Measurements from ENCODE around the gene CHI3L2.

The CHI3L2 gene

DNA sequence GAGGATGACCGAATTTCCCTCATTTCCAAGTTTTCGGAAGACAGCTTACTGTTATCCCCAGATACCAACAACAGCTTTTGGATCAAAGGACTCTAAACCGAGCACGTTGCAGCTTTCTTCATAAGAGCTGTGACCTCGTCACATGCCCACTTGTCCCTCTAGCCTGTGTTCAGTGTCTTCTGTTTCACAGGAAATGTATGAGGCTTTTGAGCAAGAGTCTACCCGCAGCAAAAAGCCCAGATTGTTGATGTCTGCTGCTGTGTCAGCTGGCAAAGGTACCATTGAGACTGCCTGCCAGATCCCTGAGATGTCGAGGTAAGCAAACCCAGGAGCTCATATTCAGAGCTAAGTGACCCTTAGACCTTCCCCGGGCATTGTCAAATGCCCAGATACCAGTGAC is 24.1 kb downstream of the CHI3L2 start:
- Histone ChIP-seq H3K36me3 (ENCODE audit: control insufficient read depth, insufficient read depth, low read length) (no peaks in the 10 kb centered on the region), H3K9me3 (ENCODE audit: control insufficient read depth, low read length) (no peaks in the 10 kb centered on the region), H3K4me1 (ENCODE audit: control insufficient read depth, insufficient read depth, low read length, poor library complexity, severe bottlenecking) (no peaks in the 10 kb centered on the region), H3K27ac (ENCODE audit: insufficient read depth, low read length, poor library complexity, severe bottlenecking) (no peak overlapping the region), H3K27me3 (replicated peaks; ENCODE audit: control insufficient read depth, insufficient read depth, low read length, poor library complexity, severe bottlenecking) (no peaks in the 10 kb centered on the region), H3K4me3 (ENCODE audit: insufficient read depth, low read depth, low read length, poor library complexity, severe bottlenecking) (no peak overlapping the region)
- DNase-seq: no peak

DNA sequence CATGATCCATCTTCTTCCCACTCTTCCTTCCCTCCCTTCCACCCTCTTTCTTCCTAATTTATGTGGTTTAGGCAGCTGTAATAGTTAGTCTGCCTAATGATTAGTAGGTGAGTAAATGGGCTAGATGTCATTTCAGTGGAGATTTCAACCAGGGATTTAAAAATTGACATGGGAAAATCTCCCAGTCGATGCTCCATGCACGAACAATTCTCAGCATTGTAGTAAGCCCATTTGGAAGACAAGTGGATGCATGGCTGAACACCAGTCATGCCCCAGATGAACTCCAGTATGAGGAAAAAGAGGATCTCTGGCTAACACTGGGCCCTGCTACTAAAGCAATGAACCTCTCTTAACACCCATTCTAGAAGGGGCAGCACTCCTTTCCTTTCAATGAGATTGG is 25.3 kb downstream of the CHI3L2 start:
- Histone ChIP-seq H3K4me1 (ENCODE audit: control insufficient read depth, insufficient read depth, low read length, poor library complexity, severe bottlenecking) (no peaks in the 10 kb centered on the region), H3K27ac (ENCODE audit: insufficient read depth, low read length, poor library complexity, severe bottlenecking) (no peak overlapping the region), H3K4me3 (ENCODE audit: insufficient read depth, low read depth, low read length, poor library complexity, severe bottlenecking) (no peak overlapping the region), H3K27me3 (replicated peaks; ENCODE audit: control insufficient read depth, insufficient read depth, low read length, poor library complexity, severe bottlenecking) (no peaks in the 10 kb centered on the region), H3K9me3 (ENCODE audit: control insufficient read depth, low read length) (no peaks in the 10 kb centered on the region), H3K36me3 (ENCODE audit: control insufficient read depth, insufficient read depth, low read length) (no peaks in the 10 kb centered on the region)
- DNase-seq: no peak

DNA sequence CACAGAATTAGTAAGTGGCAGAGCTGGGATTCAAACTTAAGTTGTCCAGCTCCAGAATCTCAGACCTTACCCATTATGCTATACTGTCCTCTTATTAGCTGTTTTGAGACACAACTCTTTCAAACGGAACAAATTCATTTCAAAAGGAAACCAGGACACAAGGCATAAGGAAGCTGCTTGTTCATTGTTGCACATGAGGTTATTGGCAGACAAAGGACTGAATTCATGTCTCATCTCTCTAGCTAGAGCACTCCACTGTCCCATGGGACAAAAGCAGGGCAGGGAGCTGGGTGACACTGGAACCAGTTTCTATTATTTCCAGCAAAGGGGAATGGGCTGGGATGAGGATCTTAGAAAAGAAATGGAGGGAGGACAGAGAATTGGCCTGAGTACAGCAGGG is 26.4 kb downstream of the CHI3L2 start:
- Histone ChIP-seq H3K4me1 (ENCODE audit: control insufficient read depth, insufficient read depth, low read length, poor library complexity, severe bottlenecking) (no peaks in the 10 kb centered on the region), H3K27me3 (replicated peaks; ENCODE audit: control insufficient read depth, insufficient read depth, low read length, poor library complexity, severe bottlenecking) (no peaks in the 10 kb centered on the region)
- no peak for DNase-seq

DNA sequence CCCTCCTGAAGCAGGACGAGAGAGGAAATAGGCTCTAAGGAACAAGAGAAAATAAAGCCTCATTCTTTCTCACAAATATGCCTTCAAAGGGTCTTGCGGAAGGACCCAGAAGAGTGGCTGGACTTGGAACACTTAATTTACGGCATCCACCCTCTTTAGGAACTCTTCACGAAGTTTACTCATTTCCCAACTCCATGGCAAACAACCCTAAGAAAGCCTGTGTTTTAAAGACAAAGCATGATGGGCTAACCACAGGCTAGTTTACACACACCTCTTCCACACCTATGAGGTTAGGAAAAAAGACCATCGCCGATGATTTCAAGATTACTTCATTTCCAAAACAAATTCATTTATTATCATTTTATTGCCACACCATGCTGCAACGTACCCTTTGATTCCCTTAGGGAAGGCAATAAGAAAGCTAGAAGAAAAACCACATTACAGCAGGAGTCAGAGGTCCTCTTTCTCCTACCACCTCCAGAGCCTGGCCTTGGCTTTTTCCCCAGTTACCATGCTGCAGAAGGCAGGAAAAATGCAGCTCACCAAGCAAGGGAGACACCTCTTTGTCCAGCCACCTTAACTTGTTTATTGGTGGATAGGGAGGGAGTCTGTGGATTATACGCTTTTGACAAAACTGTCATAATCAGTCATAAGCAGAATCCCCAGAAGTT is 29.6 kb downstream of the CHI3L2 start:
- no peaks in the 10 kb centered on the region for H3K36me3 ChIP-seq (ENCODE audit: control insufficient read depth, insufficient read depth, low read length)
- no peak overlapping the region for H3K27ac ChIP-seq (ENCODE audit: insufficient read depth, low read length, poor library complexity, severe bottlenecking)
- H3K4me1 ChIP-seq (ENCODE audit: control insufficient read depth, insufficient read depth, low read length, poor library complexity, severe bottlenecking): no peaks in the 10 kb centered on the region
- no peak for DNase-seq
- no peak overlapping the region for H3K4me3 ChIP-seq (ENCODE audit: insufficient read depth, low read depth, low read length, poor library complexity, severe bottlenecking)
- no peaks in the 10 kb centered on the region for H3K27me3 ChIP-seq (replicated peaks; ENCODE audit: control insufficient read depth, insufficient read depth, low read length, poor library complexity, severe bottlenecking)
- H3K9me3 ChIP-seq (ENCODE audit: control insufficient read depth, low read length): no peaks in the 10 kb centered on the region

More for the DNA sequence above, 26.4 kb downstream of the CHI3L2 start:
- H3K9me3 ChIP-seq (ENCODE audit: control insufficient read depth, low read length): no peaks in the 10 kb centered on the region
- H3K4me3 ChIP-seq (ENCODE audit: insufficient read depth, low read depth, low read length, poor library complexity, severe bottlenecking): no peak overlapping the region
- no peaks in the 10 kb centered on the region for H3K36me3 ChIP-seq (ENCODE audit: control insufficient read depth, insufficient read depth, low read length)
- H3K27ac ChIP-seq (ENCODE audit: insufficient read depth, low read length, poor library complexity, severe bottlenecking): no peak overlapping the region

DNA sequence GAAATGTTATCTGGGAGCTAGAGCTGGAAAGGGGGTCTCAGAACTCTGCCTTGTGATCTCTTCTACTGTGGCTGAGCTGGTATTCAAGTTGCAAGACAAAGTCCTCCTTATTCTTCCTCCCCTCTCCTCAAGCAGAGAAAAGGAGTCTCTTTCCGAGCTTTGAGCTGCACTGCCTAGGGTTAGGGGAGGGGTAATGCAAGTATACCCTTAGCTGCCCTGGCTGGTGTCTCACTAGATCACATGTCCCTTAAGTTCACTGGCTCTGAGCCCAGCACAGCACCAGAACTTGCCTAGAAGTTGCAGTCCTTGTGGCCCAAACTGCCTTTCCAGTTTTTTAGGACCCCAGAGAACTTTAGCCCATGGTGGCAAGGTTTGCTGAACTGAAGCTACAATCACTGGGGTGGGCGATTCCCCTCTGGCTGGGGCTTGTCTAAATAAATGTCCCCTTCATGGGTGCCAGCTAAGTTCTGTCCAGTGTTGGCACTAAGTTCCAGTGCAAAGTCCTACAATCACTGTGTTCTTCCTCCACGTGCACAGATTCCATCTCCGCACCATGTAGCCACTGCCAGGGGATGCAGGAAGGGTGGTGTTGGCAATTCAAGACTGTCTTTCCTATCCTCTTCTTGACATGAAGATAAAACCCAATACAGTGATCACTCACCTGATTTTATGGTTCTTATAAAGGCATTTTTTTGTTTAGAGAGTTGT is 40.4 kb downstream of the CHI3L2 start:
- DNase-seq: no peak
- no peaks in the 10 kb centered on the region for H3K36me3 ChIP-seq (ENCODE audit: control insufficient read depth, insufficient read depth, low read length)
- H3K4me1 ChIP-seq (ENCODE audit: control insufficient read depth, insufficient read depth, low read length, poor library complexity, severe bottlenecking): peaks cover 7% of the 10 kb centered on the region
- H3K27me3 ChIP-seq (replicated peaks; ENCODE audit: control insufficient read depth, insufficient read depth, low read length, poor library complexity, severe bottlenecking): peaks cover 12% of the 10 kb centered on the region
- no peak overlapping the region for H3K4me3 ChIP-seq (ENCODE audit: insufficient read depth, low read depth, low read length, poor library complexity, severe bottlenecking)
- H3K9me3 ChIP-seq (ENCODE audit: control insufficient read depth, low read length): no peaks in the 10 kb centered on the region
- H3K27ac ChIP-seq (ENCODE audit: insufficient read depth, low read length, poor library complexity, severe bottlenecking): no peak overlapping the region

DNA sequence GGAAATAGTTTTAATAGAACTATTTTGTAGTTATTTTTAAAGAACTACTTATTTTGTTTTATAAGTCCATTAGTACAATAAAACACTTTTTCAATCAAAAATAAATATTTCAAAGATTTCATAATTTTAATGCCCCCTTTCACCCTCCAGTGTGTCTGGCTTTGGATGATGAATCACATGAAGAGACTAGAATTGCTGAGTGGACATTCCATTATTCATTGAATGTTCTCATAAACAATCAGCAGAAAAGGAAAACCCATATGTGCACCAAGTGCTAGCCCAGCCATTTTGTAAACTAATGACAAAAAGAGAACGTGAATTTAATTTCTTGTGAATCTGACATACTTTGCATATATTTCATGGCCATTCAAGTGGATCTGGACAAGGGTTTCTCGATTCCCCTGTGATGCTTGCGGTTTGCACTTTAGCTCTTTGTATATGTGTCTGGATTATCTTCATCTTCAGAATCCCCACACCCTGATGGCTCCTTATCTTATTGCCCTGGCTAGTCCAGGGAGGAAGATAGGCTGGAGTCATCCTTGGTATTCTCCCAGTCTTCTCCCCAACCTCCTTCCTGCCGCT is 42.4 kb downstream of the CHI3L2 start:
- Histone ChIP-seq H3K27ac (ENCODE audit: insufficient read depth, low read length, poor library complexity, severe bottlenecking) (no peak overlapping the region), H3K27me3 (replicated peaks; ENCODE audit: control insufficient read depth, insufficient read depth, low read length, poor library complexity, severe bottlenecking) (peaks cover 12% of the 10 kb centered on the region), H3K4me3 (ENCODE audit: insufficient read depth, low read depth, low read length, poor library complexity, severe bottlenecking) (no peak overlapping the region), H3K9me3 (ENCODE audit: control insufficient read depth, low read length) (no peaks in the 10 kb centered on the region), H3K4me1 (ENCODE audit: control insufficient read depth, insufficient read depth, low read length, poor library complexity, severe bottlenecking) (peaks cover 7% of the 10 kb centered on the region), H3K36me3 (ENCODE audit: control insufficient read depth, insufficient read depth, low read length) (no peaks in the 10 kb centered on the region)
- DNase-seq: no peak

DNA sequence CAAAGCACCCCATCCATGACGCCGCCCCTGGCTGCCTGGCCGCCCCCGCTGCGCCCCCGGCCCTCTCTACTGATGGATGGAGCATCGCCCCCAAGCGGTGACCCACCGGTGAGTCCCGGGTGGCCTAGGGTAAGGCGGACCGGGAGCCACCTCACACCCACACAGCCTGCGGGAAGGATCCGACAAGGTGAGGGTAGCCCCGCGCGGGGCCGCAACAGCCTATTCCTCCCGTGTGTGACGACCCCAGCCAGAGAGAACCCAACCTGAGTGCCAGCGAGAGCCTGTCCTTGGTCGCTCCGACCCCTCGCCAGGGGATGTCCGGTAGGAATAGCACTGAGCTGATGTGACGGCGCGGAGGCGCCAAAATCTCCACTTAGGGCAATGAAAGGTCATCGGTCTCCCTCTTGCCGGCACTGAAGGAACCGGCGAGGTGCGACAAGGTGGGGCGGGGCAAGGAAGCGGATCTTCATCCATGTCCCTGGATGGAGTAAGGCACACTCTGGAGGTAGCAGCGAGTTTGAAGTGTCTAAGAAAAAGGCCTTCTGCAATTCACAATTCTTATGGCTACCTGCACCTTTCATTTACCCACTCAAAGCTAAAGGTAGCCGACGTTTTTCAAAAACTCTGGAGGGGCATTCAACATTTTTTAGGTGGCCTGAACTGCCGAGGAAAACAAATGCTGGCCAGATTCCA is 43.4 kb downstream of the CHI3L2 start:
- H3K36me3 ChIP-seq (ENCODE audit: control insufficient read depth, insufficient read depth, low read length): no peaks in the 10 kb centered on the region
- H3K27ac ChIP-seq (ENCODE audit: insufficient read depth, low read length, poor library complexity, severe bottlenecking): no peak overlapping the region
- DNase-seq: no peak
- peaks cover 12% of the 10 kb centered on the region for H3K27me3 ChIP-seq (replicated peaks; ENCODE audit: control insufficient read depth, insufficient read depth, low read length, poor library complexity, severe bottlenecking)
- peaks cover 7% of the 10 kb centered on the region for H3K4me1 ChIP-seq (ENCODE audit: control insufficient read depth, insufficient read depth, low read length, poor library complexity, severe bottlenecking)
- H3K9me3 ChIP-seq (ENCODE audit: control insufficient read depth, low read length): no peaks in the 10 kb centered on the region
- peak overlapping the region; percentile 28 for H3K4me3 ChIP-seq (ENCODE audit: insufficient read depth, low read depth, low read length, poor library complexity, severe bottlenecking)

DNA sequence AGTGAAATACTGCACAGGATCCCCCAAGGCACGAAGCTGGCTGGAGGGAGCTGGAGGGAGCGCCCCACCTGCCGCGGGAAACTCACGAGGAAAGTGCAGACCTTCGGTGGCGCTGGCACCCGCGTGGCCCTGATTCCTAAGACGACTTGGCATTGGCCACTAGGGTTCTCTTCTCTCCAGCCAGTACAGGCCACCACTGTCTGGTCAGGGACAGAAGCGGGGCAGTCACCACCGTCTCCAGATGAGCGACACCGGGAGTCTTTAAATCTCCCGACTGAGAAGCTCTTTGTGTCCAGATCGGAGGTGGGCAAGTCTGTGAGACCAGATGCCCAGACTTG is 43.9 kb downstream of the CHI3L2 start:
- Histone ChIP-seq H3K4me3 (ENCODE audit: insufficient read depth, low read depth, low read length, poor library complexity, severe bottlenecking) (peak overlapping the region; percentile 28), H3K4me1 (ENCODE audit: control insufficient read depth, insufficient read depth, low read length, poor library complexity, severe bottlenecking) (peaks cover 7% of the 10 kb centered on the region), H3K9me3 (ENCODE audit: control insufficient read depth, low read length) (no peaks in the 10 kb centered on the region), H3K27ac (ENCODE audit: insufficient read depth, low read length, poor library complexity, severe bottlenecking) (no peak overlapping the region), H3K27me3 (replicated peaks; ENCODE audit: control insufficient read depth, insufficient read depth, low read length, poor library complexity, severe bottlenecking) (peaks cover 12% of the 10 kb centered on the region), H3K36me3 (ENCODE audit: control insufficient read depth, insufficient read depth, low read length) (no peaks in the 10 kb centered on the region)
- no peak for DNase-seq

DNA sequence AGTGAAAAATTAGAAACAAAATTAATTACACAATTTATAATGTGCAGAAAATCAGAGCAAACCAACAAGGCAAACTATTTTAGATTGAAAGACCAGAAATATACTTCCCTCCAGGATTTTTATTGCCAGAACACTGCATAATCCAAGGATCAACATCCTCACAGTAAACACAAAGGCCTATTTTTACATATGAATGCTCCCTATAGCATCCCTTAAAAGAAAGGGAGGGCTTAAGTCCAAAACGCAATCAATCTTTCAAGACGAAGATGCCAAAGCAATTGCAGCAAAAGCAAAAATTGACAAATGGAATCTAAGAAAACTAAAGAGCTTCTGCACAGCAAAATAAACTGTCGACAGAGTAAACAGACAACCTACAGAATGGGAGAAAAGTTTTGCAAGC is 44.6 kb downstream of the CHI3L2 start:
- Histone ChIP-seq H3K4me3 (ENCODE audit: insufficient read depth, low read depth, low read length, poor library complexity, severe bottlenecking) (no peak overlapping the region), H3K4me1 (ENCODE audit: control insufficient read depth, insufficient read depth, low read length, poor library complexity, severe bottlenecking) (peaks cover 7% of the 10 kb centered on the region), H3K36me3 (ENCODE audit: control insufficient read depth, insufficient read depth, low read length) (no peaks in the 10 kb centered on the region), H3K27ac (ENCODE audit: insufficient read depth, low read length, poor library complexity, severe bottlenecking) (no peak overlapping the region), H3K9me3 (ENCODE audit: control insufficient read depth, low read length) (no peaks in the 10 kb centered on the region), H3K27me3 (replicated peaks; ENCODE audit: control insufficient read depth, insufficient read depth, low read length, poor library complexity, severe bottlenecking) (peaks cover 12% of the 10 kb centered on the region)
- DNase-seq: no peak

DNA sequence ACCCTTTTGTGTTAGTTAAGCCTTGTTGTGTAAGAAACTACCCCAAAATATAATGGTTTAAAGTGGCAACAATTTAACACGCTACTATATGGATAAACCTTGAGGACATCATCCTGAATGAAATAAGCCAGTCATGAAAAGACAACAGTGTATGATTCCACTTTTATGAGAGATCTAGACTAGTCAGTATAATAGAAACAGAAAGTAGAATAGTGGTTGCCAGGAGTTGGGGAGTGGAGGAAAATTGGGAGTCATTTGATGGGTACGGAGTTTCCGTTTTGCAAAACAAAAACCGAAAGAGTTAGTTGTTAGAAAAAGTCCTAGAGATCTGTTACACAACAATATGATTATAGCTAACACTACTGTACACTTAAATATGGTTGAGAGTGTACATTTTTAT is 47.1 kb downstream of the CHI3L2 start:
- no peak for DNase-seq
- Histone ChIP-seq H3K4me1 (ENCODE audit: control insufficient read depth, insufficient read depth, low read length, poor library complexity, severe bottlenecking) (peaks cover 7% of the 10 kb centered on the region), H3K36me3 (ENCODE audit: control insufficient read depth, insufficient read depth, low read length) (no peaks in the 10 kb centered on the region), H3K4me3 (ENCODE audit: insufficient read depth, low read depth, low read length, poor library complexity, severe bottlenecking) (no peak overlapping the region), H3K27me3 (replicated peaks; ENCODE audit: control insufficient read depth, insufficient read depth, low read length, poor library complexity, severe bottlenecking) (peaks cover 12% of the 10 kb centered on the region), H3K9me3 (ENCODE audit: control insufficient read depth, low read length) (no peaks in the 10 kb centered on the region), H3K27ac (ENCODE audit: insufficient read depth, low read length, poor library complexity, severe bottlenecking) (no peak overlapping the region)

Measured in effector memory CD4-positive, alpha-beta T cell (primary cell).